HG03469 (cell line): ENCODE results near the gene GPR132.
"Not testable (repeated sequence)": the region's sequence is repeated elsewhere in the genome, so short reads cannot be mapped to it uniquely, and the experiment has no call there.

Experiments
- ATAC-seq: cut with Tn5 transposase; IDR thresholded peaks from one replicate; pipeline ENCODE4 v1.9.1; 2021; ENCODE audit warnings: mild to moderate bottlenecking, moderate library complexity, moderate number of reproducible peaks; ENCODE audit not compliant: unreplicated experiment

The GPR132 gene

DNA sequence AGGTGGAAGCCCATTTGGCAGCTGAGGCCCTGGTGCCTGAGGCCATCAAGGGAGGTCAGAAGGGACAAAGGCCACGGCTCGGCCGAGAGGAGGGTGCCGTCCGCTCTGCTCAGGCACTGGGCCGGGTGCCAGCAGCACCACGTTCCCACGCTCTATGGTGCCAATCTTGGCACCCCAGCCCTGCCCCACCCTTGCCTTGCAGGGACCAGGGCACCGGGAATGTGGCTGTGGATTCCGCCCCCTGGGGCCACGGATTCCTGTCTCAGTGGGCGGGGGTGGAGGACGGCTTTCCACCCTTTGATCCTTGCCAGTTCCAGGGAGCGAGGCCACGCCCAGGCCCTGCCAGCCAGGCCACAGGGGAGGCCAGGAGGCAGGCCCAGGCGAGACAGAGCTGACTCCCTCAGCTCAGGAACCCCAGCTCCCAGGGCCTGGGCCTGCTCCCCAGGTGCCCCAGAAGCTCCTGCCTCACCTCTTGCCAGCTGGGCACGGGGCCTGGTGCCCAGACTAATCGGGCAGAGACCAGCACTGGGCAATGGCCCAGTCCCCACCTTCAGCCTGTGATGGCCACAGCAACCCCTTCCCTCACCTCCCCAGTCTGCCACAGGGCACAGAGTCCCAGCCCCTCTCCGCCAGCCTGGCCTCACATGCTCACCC lies 26.4 kb upstream of the GPR132 start:
- no peak for ATAC-seq

- ATAC-seq: no peak
Observed at GRCh38 chr14:105091054-105091516, 25.9 kb upstream of the GPR132 start.

- ATAC-seq: no peak
Observed at GRCh38 chr14:105090493-105091053, 25.3 kb upstream of the GPR132 start.

DNA sequence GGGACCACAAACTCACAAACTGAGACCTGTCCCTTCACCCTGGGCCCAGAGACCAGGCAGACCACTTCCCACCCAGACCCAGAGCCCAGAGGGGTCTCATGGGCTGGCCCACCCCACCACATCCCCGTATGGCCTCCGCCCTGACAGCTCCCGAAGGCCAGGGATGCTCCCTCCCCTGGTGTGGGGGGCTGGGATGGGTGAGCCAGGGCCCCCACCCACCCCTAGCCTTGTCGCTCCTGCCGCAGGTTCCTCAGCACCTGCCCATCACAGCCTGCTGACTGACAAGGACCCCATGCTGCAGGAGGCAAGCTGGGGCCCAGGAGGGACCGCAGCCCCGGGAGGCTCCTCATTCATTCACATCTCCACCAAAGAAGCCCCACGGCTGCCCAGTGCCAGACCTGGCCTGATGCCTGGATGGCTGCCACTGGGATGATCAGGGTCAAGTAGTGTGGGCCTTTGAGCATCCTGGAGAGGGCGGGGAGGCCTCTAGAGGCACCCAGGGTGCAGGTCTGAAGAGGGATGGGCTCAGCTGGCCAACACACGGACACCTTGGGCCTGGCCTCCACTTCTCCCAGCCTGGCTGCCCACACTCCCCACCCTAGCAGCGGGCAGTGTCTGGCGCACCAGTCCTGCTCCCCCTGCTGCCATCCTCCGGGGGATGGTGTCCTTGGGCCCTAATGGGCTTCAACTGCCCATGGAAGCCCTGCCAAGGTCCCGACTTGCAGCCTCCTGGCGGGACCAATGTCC lies 24.7 kb upstream of the GPR132 start:
- ATAC-seq: no peak

DNA sequence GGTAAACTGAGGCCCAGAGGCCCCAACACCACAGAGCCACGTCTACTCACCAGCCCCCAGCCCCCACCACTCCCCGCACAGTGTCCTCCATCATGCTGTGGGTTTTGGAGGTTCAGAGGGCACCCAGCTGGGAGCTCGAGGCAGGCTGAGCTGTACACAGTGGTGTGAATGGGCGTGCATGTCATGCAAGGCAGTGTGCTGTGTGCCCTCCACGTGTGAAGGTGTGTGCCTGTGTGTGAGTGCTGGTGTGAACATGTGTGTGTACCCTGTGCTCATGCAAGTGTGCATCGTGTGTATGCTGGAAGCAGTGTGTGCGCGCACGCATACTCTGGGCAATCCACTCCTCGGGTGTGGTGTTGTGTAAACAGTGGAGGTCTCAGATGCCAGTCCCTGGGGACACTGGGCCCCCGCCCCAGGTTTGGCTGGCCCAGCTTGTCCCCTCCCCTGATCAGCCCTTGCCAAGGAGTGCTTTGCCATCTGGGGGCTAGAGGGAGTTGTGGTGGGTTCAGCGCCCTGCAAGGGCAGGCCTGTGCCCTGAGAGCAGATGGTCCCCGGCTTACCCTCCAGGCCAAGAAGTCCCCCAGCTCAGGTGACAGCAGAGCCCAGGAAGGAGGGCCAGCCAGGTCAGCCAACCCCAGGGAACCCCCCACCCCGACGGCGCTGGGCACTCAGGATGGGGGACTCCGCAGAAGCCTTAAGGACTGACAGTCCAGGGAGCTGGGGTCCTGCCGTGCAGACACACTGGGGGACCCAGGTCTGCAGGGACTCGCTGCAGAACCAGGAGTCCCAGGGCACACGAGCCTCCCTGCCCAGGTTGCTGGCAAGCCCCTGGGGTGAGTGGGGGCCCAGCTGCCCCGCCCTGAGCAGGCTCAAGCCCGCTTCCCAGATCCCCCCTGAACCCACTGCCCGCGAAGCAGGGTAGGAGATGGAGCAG lies 23.8 kb upstream of the GPR132 start:
- ATAC-seq: no peak

DNA sequence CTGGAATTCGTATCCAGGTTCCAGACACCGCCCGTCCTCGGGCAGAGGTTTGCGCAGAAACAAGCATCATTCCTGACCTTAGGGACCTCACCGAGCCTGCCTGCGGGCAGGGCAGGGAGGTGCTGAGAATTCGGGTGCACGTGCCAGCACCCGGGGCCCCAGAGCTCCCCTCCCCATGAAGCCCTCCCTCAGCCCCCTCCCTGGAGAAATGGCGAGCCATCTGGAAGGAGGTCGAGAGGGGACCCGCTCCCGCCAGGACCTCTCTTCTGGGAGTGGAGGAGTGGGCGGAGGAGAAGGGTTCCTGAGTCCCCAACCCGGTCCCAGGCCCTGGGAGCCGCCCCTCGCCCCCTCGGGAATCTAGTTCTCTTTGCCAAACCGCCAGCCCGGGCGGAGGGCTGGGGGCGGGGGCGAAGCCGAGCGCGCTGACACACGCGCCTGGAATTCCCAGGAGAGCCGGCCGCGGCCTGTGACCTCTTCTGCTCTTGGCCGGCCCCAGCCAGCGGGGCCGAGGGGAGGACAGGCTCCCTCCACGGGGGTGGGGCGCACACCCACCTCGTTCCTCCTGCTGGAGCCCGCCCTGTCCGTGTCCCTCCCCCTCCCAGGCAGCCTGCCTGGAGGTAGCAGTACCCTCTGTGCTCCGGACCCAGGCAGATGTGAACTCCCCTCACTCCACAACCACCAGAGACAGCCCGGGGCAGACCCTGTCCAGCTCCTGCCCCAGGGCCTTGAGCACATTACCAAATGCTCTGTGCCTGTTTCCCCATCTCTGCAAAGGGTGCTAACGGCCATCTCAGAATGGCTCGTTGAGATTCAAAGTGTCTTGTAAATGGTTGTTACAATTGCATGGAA lies 23.0 kb upstream of the GPR132 start:
- no peak for ATAC-seq

DNA sequence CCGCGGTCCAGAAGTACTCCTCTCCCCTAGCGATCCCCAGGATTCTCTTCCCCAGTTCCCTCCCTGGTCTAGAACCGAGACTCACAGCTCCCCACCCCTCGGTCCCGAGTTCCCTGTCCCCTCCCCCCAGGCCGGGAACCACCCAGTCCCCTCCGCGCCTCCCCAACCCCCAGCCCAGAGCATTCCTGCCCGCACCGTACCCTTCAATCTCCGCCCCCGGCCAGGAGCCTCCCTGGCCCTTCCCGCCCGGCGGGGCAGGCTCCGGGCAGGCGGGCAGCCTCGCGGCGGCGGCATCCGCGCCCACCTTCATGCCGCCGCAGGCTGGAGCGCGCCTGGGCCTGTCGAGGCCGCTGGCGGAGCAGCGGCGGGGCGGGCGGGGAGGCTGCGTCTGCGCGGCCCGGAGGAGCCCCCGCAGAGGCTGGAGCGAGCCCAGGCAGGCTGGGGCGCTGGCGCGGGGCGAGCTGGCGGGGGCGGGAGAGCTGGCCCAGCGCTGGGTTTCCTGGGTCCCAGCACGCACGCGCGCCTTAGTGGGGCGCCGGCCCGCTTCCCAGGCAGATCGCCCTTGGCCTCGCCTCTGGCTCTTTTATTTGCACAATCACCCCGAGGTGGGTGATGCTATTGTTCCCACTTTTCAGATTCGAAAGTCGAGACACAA lies 22.2 kb upstream of the GPR132 start:
- no peak for ATAC-seq

DNA sequence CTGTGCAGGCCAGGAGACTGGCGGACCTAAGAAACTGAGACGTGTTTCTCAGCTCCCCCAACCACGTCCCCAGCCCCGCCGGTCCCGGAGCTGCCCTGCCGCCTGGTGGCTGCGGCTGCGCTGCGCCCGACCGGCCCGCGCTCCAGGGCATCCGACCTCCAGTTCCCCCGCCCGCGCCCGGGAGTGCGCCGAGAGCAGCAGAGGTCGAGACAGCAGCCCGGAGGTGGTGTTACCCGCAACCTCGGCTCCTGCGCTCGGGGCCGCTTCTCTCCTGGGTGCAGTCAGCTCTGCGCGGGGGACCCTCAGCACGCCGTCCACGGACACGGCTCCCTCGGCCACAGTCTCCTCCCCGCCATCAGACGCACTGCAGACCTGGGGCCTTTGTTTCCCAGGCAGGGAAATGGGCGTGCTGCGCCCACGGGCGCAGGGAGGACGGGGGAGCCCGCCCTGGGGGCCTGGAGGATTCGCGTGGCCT lies 21.6 kb upstream of the GPR132 start:
- ATAC-seq: no peak

- no peak for ATAC-seq
Observed at GRCh38 chr14:105085766-105086165, 20.5 kb upstream of the GPR132 start.

GRCh38 chr14:105084741-105085571 lies 19.7 kb upstream of the GPR132 start:
- no peak for ATAC-seq

DNA sequence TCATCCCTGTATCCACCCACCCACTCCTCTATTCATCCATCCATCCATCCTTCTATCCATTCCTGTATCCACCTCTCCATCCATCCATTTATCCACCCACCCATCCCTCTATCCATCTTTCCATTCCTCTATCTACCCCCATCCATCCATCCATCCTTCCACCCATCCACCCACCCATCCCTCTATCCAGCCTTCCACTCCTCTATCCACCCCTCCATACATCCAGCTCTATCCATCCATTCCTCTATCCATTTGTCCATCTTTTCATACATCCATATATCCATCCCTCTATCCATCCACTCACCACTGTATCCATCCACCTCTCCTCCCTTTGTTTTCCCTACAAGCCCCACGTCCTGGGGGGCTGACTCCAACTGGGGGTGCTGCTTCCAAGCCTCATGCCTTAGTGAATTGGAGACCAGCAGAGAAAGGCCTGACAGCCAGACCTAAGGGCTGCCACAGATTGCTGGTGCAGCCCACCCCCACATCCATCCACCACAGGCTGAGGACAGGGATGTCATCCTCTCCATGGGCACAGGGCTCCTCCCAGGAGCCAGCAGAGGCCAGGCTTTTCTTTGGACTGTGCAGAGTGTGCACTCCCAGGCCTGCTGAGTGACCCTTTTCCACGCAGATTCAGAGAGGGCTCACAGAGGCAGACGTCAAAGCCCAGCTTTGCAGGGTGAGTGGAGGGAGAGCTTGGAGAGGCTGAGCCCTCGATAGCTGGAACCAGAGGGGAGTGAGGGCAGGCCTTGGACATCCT lies 18.9 kb upstream of the GPR132 start:
- ATAC-seq: no peak

GRCh38 chr14:105082703-105083102 lies 17.5 kb upstream of the GPR132 start:
- no peak for ATAC-seq

DNA sequence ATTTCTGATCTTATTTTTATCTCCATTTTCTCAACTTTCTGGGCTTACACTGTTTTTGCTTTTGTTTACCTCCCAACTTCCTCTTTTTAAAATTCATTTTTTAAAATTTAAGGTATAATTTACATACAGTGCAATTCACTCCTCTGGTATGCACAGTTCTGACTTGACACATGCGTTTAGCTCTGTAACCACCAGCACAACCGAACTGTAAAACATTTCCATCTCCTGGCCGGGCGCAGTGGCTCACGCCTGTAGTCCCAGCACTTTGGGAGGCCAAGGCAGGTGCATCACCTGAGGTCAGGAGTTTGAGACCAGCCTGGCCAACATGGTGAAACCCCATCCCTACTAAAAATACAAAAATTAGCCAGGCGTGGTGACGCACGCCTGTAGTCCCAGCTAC lies 16.2 kb upstream of the GPR132 start:
- ATAC-seq: not testable (repeated sequence)

- ATAC-seq: no peak
Observed at GRCh38 chr14:105080161-105080560, 14.9 kb upstream of the GPR132 start.

DNA sequence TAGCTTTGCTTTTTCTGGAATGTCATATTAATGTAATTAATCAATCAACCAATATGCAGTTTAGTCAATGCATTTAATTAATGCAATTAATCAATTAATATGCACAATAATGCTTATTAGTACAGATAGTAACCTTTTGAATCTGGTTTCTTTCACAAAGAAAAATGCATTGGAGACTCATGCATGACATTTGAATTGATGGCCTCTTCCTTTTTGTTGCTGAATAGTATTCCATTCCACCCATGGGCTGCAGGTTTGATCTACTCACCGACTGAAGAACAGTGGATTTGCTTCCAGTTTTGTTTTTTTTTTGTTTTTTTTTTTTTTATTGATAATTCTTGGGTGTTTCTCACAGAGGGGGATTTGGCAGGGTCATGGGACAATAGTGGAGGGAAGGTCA lies 13.1 kb upstream of the GPR132 start:
- ATAC-seq: no peak

DNA sequence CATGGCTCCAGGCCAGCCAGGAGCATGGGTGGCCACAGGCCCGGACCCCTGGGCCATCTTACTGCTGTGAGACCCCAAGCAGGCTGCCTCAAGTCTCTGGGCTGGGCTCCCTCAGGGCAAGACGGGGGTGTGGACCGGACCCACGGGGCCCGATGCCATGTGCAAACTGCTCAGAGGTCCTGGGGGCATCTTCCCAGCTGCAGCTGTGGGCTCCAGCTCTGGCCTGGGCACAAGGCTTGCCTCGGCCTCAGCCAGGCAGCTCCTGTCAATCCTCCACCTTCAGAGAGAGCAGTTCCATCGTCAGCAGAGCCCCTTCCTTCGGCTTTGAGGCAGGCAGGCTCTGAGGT lies 12.4 kb upstream of the GPR132 start:
- ATAC-seq: no peak

GRCh38 chr14:105076805-105077648 lies 11.8 kb upstream of the GPR132 start:
- no peak for ATAC-seq
